GM23338 (cell line): ENCODE measurements around the gene NR0B2. TPM values are rescaled to one million over a fixed set of nuclear protein-coding genes. Genes with fewer than 3 reads are reported as not detected.
A peak's percentile ranks its signal among the peaks of the same experiment; 100 is the strongest.

ENCODE experiments used
- ATAC-seq: fragments of 200-7000 bp; cut with Tn5 transposase; 3 replicates; pipeline ENCODE4 v1.9.1; 2020
- DNase-seq: peaks from one replicate; pipeline ENCODE4 v3.0.0-alpha.2; 2015; ENCODE audit warnings: low spot score
- H2AFZ ChIP-seq: fragments of 200-600 bp; sonication (generic); 2 replicates; pipeline ENCODE4 v1.8.0; 2016; ENCODE audit warnings: antibody characterized with exemption, mild to moderate bottlenecking, moderate library complexity
- H3F3A ChIP-seq: fragments of 200-600 bp; sonication (generic); replicated peaks from 2 replicates; pipeline ENCODE4 v1.8.0; 2017; ENCODE audit warnings: antibody characterized with exemption, mixed run types, low read depth
- H3K27ac ChIP-seq: fragments of 200-600 bp; sonication (generic); 2 replicates; pipeline ENCODE4 v1.6.1; 2016; ENCODE audit warnings: low read depth
- H3K27me3 ChIP-seq: fragments of 200-600 bp; sonication (generic); 2 replicates; pipeline ENCODE4 v1.8.0; 2016; ENCODE audit warnings: mild to moderate bottlenecking, mixed run types, moderate library complexity; ENCODE audit not compliant: insufficient read depth
- H3K36me3 ChIP-seq: fragments of 200-600 bp; sonication (generic); 2 replicates; pipeline ENCODE4 v1.8.0; 2016; ENCODE audit warnings: mild to moderate bottlenecking; ENCODE audit not compliant: insufficient read depth
- H3K4me1 ChIP-seq: fragments of 200-600 bp; sonication (generic); 2 replicates; pipeline ENCODE4 v1.8.0; 2016; ENCODE audit warnings: mild to moderate bottlenecking, moderate library complexity; ENCODE audit not compliant: insufficient read depth
- H3K4me2 ChIP-seq: fragments of 200-600 bp; sonication (generic); 2 replicates; pipeline ENCODE4 v1.7.1; 2017; ENCODE audit warnings: mixed run types
- H3K4me3 ChIP-seq: fragments of 200-600 bp; sonication (generic); 2 replicates; pipeline ENCODE4 v1.6.1; 2016; ENCODE audit warnings: mixed run types
- H3K79me2 ChIP-seq: fragments of 200-600 bp; sonication (generic); replicated peaks from 2 replicates; pipeline ENCODE4 v1.8.0; 2017; ENCODE audit warnings: mild to moderate bottlenecking; ENCODE audit not compliant: insufficient read depth
- H3K9me2 ChIP-seq: fragments of 200-600 bp; sonication (generic); 2 replicates; pipeline ENCODE4 v1.8.0; 2017; ENCODE audit not compliant: insufficient read depth
- H4K20me1 ChIP-seq: fragments of 200-600 bp; sonication (generic); replicated peaks from 2 replicates; pipeline ENCODE4 v1.8.0; 2017; ENCODE audit warnings: mild to moderate bottlenecking; ENCODE audit not compliant: insufficient read depth
- H3K27ac Mint-ChIP-seq: 2 replicates; pipeline ENCODE4 v1.8.0; 2020; ENCODE audit warnings: inconsistent platforms, mild to moderate bottlenecking, moderate library complexity, mixed read lengths
- H3K27me3 Mint-ChIP-seq: 3 replicates; pipeline ENCODE4 v1.8.0; 2022; ENCODE audit warnings: low read depth, mild to moderate bottlenecking, moderate library complexity, mixed read lengths, inconsistent platforms; ENCODE audit not compliant: insufficient read depth, poor library complexity
- H3K36me3 Mint-ChIP-seq: 3 replicates; pipeline ENCODE4 v1.8.0; 2021; ENCODE audit warnings: low read depth, mild to moderate bottlenecking, inconsistent platforms, moderate library complexity, mixed read lengths
- H3K4me1 Mint-ChIP-seq: 3 replicates; pipeline ENCODE4 v1.8.0; 2020; ENCODE audit warnings: mild to moderate bottlenecking, inconsistent platforms, mixed read lengths
- H3K4me3 Mint-ChIP-seq: 3 replicates; pipeline ENCODE4 v1.8.0; 2021; ENCODE audit warnings: moderate library complexity, mild to moderate bottlenecking, inconsistent platforms, mixed read lengths
- H3K9me3 Mint-ChIP-seq: 3 replicates; pipeline ENCODE4 v1.8.0; 2020; ENCODE audit warnings: moderate library complexity, mild to moderate bottlenecking, inconsistent platforms, mixed read lengths
- CREB1 ChIP-seq: fragments of 250-450 bp; sonication (Bioruptor Pico); IDR thresholded peaks from 2 replicates; pipeline ENCODE4 v1.5.0; 2020; ENCODE audit warnings: low read depth, mild to moderate bottlenecking, moderate library complexity
- CTCF ChIP-seq, 2 experiments: fragments of 200-600 bp in 1 of 2; sonication (generic) in 1 of 2; conservative IDR thresholded peaks; 2 replicates each; pipeline versions ENCODE4 v1.5.1 to v1.6.1; 2016 to 2017; ENCODE audit warnings: antibody characterized with exemption in 2 of 2, low read depth in 2 of 2, mild to moderate bottlenecking in 2 of 2, moderate library complexity in 1 of 2
- ETS1 ChIP-seq: IDR thresholded peaks from 2 replicates; pipeline ENCODE4 v1.6.1; 2016; ENCODE audit warnings: antibody characterized with exemption
- EZH2phosphoT487 ChIP-seq: fragments of 200-600 bp; sonication (generic); IDR thresholded peaks from one replicate; pipeline ENCODE4 v1.8.1; 2018; ENCODE audit warnings: antibody characterized with exemption; ENCODE audit not compliant: unreplicated experiment
- POLR2AphosphoS5 ChIP-seq: IDR thresholded peaks from 2 replicates; pipeline ENCODE4 v1.6.1; 2016; ENCODE audit warnings: antibody characterized with exemption, low read depth
- ZNF114 ChIP-seq: fragments of 250-450 bp; sonication (Bioruptor Pico); IDR thresholded peaks from 2 replicates; pipeline ENCODE4 v1.5.0; 2020; ENCODE audit warnings: mild to moderate bottlenecking, moderate library complexity
- ZNF462 ChIP-seq: fragments of 250-450 bp; sonication (Bioruptor Pico); IDR thresholded peaks from 2 replicates; pipeline ENCODE4 v1.5.0; 2020; ENCODE audit warnings: mild to moderate bottlenecking, moderate library complexity
- polyA plus RNA-seq: library from polyadenylated mRNA; unstranded; fragments of >200 nt; fragmentation: Nextera tagmentation; extraction: Ambion mirVana; gene quantifications from 2 replicates; pipeline ENCODE4 v1.2.1, GENCODE V29; 2016
- total RNA-seq: library from RNA; depleted of rRNA; stranded (reverse); fragments of >200 nt; shearing (Covaris generic); gene quantifications from 2 replicates; pipeline ENCODE4 v1.2.3, GENCODE V29; 2014

NR0B2 gene
- total and polyA plus RNA-seq, 2 experiments from 2014 or later = 0.18 TPM; not detected in 1

GRCh38 chr1:26890467-26890796, 23.3 kb downstream of the NR0B2 start (continued):
- TF ChIP-seq ZNF462 (CRISPR knock-in tag) (no peak), CTCF (conservative IDR thresholded peaks at IDR 0.05; ENCODE audit: low read depth in 2 of 2) (no peak), EZH2phosphoT487 (no peak)

GRCh38 chr1:26889551-26890466, 24.0 kb downstream of the NR0B2 start, which contains the start of gene GPN2:
TSS of gene GPN2 (minus strand) at chr1:26890283. CDS start at chr1:26890096, 187 bp downstream.
- Mint-ChIP-seq H3K27ac (peak within 1 kb of the TSS; percentile 92), H3K36me3 (peaks cover 61% of the 10 kb centered on the region), H3K9me3 (no peaks in the 10 kb centered on the region), H3K27me3 (peaks cover 12% of the 10 kb centered on the region), H3K4me3 (peak within 1 kb of the TSS; percentile 92), H3K4me1 (peaks cover 5% of the 10 kb centered on the region; the same call in 2 of the 3 replicates)
- H3K27ac ChIP-seq = peak within 1 kb of the TSS; percentile 84
- H3K27me3 ChIP-seq = no peaks in the 10 kb centered on the region
- no peaks in the 10 kb centered on the region for H3K4me1 ChIP-seq
- no peak for TF ChIP-seq ZNF114
- TF ChIP-seq POLR2AphosphoS5 = peak; percentile 95
- TF ChIP-seq ETS1 = peak; percentile 43; the same call in 1 of the 2 replicates
- TF ChIP-seq CREB1 (CRISPR knock-in tag) = peak; percentile 56; the same call in 1 of the 2 replicates
- no peak for TF ChIP-seq EZH2phosphoT487
- H3K9me2 ChIP-seq = no peaks in the 10 kb centered on the region
- peak within 1 kb of the TSS; percentile 91 for H3K4me3 ChIP-seq
- peak; percentile 86 for DNase-seq
- H3K36me3 ChIP-seq = peaks cover 33% of the 10 kb centered on the region
- H3K4me2 ChIP-seq = peak within 1 kb of the TSS; percentile 94
- peak within 1 kb of the TSS; percentile 95 for H2AFZ ChIP-seq
- 0 out of 2 replicates have a peak, but pooled peaks cover 6% of the 10 kb centered on the region for H4K20me1 ChIP-seq
- H3K79me2 ChIP-seq = peaks cover 10% of the 10 kb centered on the region
- peak; percentile 94 for ATAC-seq
- peaks cover 26% of the 10 kb centered on the region for H3F3A ChIP-seq
